SKM-1 (cell line): ENCODE data around the gene LRRC59.

Experiments used
- DNase-seq: peaks from one replicate; lab custom pipeline; 2025; ENCODE audit not compliant: unreplicated experiment; lab: John Stamatoyannopoulos, UW

LRRC59 gene

GRCh38 chr17:50388728-50389127 is 8.6 kb downstream of the LRRC59 start:
- DNase-seq: no peak

- no peak for DNase-seq
Measured at GRCh38 chr17:50386510-50386909, 10.8 kb downstream of the LRRC59 start.

GRCh38 chr17:50382931-50383330 is 14.4 kb downstream of the LRRC59 start:
- DNase-seq: no peak

- no peak for DNase-seq
Measured at GRCh38 chr17:50381920-50382319, 15.4 kb downstream of the LRRC59 start.

GRCh38 chr17:50381260-50381815 is 16.0 kb downstream of the LRRC59 start:
- no peak for DNase-seq

GRCh38 chr17:50380369-50381259 is 16.7 kb downstream of the LRRC59 start:
- DNase-seq: no peak

GRCh38 chr17:50379351-50380132 is 17.8 kb downstream of the LRRC59 start:
- no peak for DNase-seq

GRCh38 chr17:50375858-50376538 is 21.3 kb downstream of the LRRC59 start:
- DNase-seq: no peak

GRCh38 chr17:50373705-50374104 is 23.6 kb downstream of the LRRC59 start:
- no peak for DNase-seq

GRCh38 chr17:50372758-50373556 is 24.4 kb downstream of the LRRC59 start, which contains the start of the genes EME1 and MRPL27:
EME1 (plus strand) TSS chr17:50373229; CDS start chr17:50375209, 1,980 bp downstream.
MRPL27 (minus strand) TSS chr17:50373184; CDS start chr17:50373170, 14 bp downstream.
- peak; percentile 92 for DNase-seq

- no peak for DNase-seq
Measured at GRCh38 chr17:50372222-50372757, 25.0 kb downstream of the LRRC59 start.

- no peak for DNase-seq
Measured at GRCh38 chr17:50371526-50371925, 25.8 kb downstream of the LRRC59 start.

GRCh38 chr17:50370052-50370451 is 27.3 kb downstream of the LRRC59 start:
- DNase-seq: no peak

GRCh38 chr17:50367401-50367800 is 29.9 kb downstream of the LRRC59 start:
- DNase-seq: no peak

- DNase-seq: no peak
Measured at GRCh38 chr17:50365649-50366393, 31.5 kb downstream of the LRRC59 start.

GRCh38 chr17:50365165-50365564 is 32.2 kb downstream of the LRRC59 start:
- DNase-seq: no peak

- no peak for DNase-seq
Measured at GRCh38 chr17:50364715-50365114, 32.6 kb downstream of the LRRC59 start.

- no peak for DNase-seq
Measured at GRCh38 chr17:50364061-50364458, 33.3 kb downstream of the LRRC59 start.
